Fibroblast of lung (primary cell): ENCODE results near the gene PRKCD.

Source experiments
- EZH2 ChIP-seq: IDR thresholded peaks from 2 replicates; pipeline ENCODE4 v1.5.1; 2012; ENCODE audit warnings: low read length, control low read depth, mild to moderate bottlenecking; ENCODE audit errors: missing control alignments
- TF ChIP-seq, protein P1 (sequence below), 2 donors: IDR thresholded peaks in 1 of 2; conservative IDR thresholded peaks in 1 of 2; 1 replicate in 1 of 2; 2 replicates in 1 of 2; pipeline ENCODE4 v1.5.1; 2011 to 2012; ENCODE audit warnings: low read length in 2 of 2, control low read depth in 1 of 2, inconsistent platforms in 1 of 2, low read depth in 1 of 2, mild to moderate bottlenecking in 1 of 2

DNA sequence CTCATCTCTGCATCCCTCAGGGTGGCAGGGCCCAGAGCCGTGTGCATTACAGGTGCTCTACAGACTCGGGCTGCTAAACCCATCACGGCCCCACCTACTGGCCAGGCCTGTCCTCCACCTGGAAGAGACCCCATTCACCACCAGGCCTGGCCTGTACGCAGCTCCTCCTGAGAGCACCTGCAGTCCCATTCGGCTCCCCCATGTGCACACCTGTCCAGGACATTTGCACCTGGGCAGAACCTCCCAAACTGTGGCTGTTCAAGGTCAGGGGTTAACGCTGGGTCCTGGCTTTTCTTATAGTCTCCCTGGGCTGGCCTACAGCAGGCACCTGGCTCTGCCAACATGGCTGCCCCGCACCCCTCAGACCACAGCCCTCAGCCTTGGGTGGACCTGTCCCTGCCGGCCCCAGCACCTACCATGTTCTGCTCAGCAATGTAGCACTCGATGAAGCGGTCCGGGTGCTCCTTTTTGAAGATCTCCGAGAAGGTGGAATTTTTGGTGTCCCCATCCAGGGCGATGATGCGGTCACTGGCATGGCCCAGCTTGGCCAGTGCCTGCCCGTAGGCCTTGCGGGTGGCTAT is 69.1 kb downstream of the PRKCD start:
- TF ChIP-seq, protein P1, sequence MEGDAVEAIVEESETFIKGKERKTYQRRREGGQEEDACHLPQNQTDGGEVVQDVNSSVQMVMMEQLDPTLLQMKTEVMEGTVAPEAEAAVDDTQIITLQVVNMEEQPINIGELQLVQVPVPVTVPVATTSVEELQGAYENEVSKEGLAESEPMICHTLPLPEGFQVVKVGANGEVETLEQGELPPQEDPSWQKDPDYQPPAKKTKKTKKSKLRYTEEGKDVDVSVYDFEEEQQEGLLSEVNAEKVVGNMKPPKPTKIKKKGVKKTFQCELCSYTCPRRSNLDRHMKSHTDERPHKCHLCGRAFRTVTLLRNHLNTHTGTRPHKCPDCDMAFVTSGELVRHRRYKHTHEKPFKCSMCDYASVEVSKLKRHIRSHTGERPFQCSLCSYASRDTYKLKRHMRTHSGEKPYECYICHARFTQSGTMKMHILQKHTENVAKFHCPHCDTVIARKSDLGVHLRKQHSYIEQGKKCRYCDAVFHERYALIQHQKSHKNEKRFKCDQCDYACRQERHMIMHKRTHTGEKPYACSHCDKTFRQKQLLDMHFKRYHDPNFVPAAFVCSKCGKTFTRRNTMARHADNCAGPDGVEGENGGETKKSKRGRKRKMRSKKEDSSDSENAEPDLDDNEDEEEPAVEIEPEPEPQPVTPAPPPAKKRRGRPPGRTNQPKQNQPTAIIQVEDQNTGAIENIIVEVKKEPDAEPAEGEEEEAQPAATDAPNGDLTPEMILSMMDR (conservative IDR thresholded peaks at IDR 0.05 in 1 of 2, IDR thresholded peaks at IDR 0.05 in 1 of 2; ENCODE audit: low read depth in 1 of 2, low read length in 2 of 2) = no peak
- no peak for TF ChIP-seq EZH2
